Mesenchymal stem cell (in vitro differentiated cells and primary cell): ENCODE data around the gene IL1RAPL2.

Experiments
- DNase-seq: peaks from one replicate; pipeline ENCODE4 v3.0.0-alpha.2; 2013
- H2AFZ ChIP-seq: one replicate; pipeline ENCODE4 v1.6.1; 2013; ENCODE audit warnings: low read depth, mild to moderate bottlenecking, control low read depth, inconsistent platforms, low read length, moderate library complexity
- H2AK5ac ChIP-seq: 2 replicates; pipeline ENCODE4 v1.6.1; 2013; ENCODE audit warnings: low read length, moderate library complexity, mild to moderate bottlenecking, inconsistent platforms; ENCODE audit not compliant: severe bottlenecking
- H2BK120ac ChIP-seq: one replicate; pipeline ENCODE4 v1.6.1; 2013; ENCODE audit warnings: low read depth, mild to moderate bottlenecking, inconsistent platforms, low read length, moderate library complexity
- H2BK12ac ChIP-seq, 2 experiments: one replicate each; pipeline ENCODE4 v1.6.1; 2013; ENCODE audit warnings: inconsistent platforms in 2 of 2, low read length in 2 of 2, mild to moderate bottlenecking in 2 of 2, moderate library complexity in 2 of 2, control low read depth in 1 of 2
- H2BK15ac ChIP-seq: one replicate; pipeline ENCODE4 v1.6.1; 2013; ENCODE audit warnings: mild to moderate bottlenecking, low read depth, inconsistent platforms; ENCODE audit not compliant: poor library complexity, severe bottlenecking
- H2BK5ac ChIP-seq: 2 replicates; pipeline ENCODE4 v1.6.1; 2013; ENCODE audit warnings: low read depth, mild to moderate bottlenecking, low read length, control low read depth, inconsistent platforms; ENCODE audit not compliant: poor library complexity, severe bottlenecking
- H3K14ac ChIP-seq, 2 experiments: one replicate each; pipeline ENCODE4 v1.6.1; 2013; ENCODE audit warnings: inconsistent platforms in 2 of 2, low read length in 2 of 2, control low read depth in 1 of 2, mild to moderate bottlenecking in 1 of 2, moderate library complexity in 1 of 2
- H3K18ac ChIP-seq, 2 experiments: one replicate each; pipeline ENCODE4 v1.6.1; 2013; ENCODE audit warnings: inconsistent platforms in 2 of 2, low read length in 2 of 2, control low read depth in 1 of 2, low read depth in 1 of 2, mild to moderate bottlenecking in 1 of 2
- H3K23ac ChIP-seq, 2 experiments: one replicate each; pipeline ENCODE4 v1.6.1; 2013; ENCODE audit warnings: inconsistent platforms in 2 of 2, low read length in 2 of 2, mild to moderate bottlenecking in 2 of 2, moderate library complexity in 2 of 2, control low read depth in 1 of 2
- H3K27ac ChIP-seq: 2 replicates; pipeline ENCODE4 v1.5.1; 2013; ENCODE audit warnings: mild to moderate bottlenecking, moderate library complexity, low read length, control low read depth, inconsistent platforms; ENCODE audit not compliant: poor library complexity, severe bottlenecking
- H3K27me3 ChIP-seq, 2 experiments: 2 replicates each; pipeline versions ENCODE4 v1.6.1 to v1.7.0; 2013; ENCODE audit warnings: low read length in 2 of 2, mild to moderate bottlenecking in 2 of 2, moderate library complexity in 2 of 2, control low read depth in 1 of 2, inconsistent platforms in 1 of 2; ENCODE audit not compliant: control insufficient read depth in 1 of 2, insufficient read depth in 1 of 2
- H3K36me3 ChIP-seq, 2 experiments: 2 replicates each; pipeline versions ENCODE4 v1.6.1 to v1.7.0; 2013; ENCODE audit warnings: low read length in 2 of 2, control low read depth in 1 of 2, inconsistent platforms in 1 of 2, low read depth in 1 of 2, mild to moderate bottlenecking in 1 of 2; ENCODE audit not compliant: insufficient read depth in 2 of 2, control insufficient read depth in 1 of 2
- H3K4ac ChIP-seq, 2 experiments: one replicate each; pipeline ENCODE4 v1.6.1; 2013; ENCODE audit warnings: inconsistent platforms in 2 of 2, low read length in 2 of 2, mild to moderate bottlenecking in 2 of 2, moderate library complexity in 2 of 2, control low read depth in 1 of 2, low read depth in 1 of 2
- H3K4me1 ChIP-seq: 2 replicates; pipeline ENCODE4 v1.6.1; 2013; ENCODE audit warnings: low read depth, low read length, control low read depth; ENCODE audit not compliant: control insufficient read depth, insufficient read depth
- H3K4me2 ChIP-seq: 2 replicates; pipeline ENCODE4 v1.6.1; 2013; ENCODE audit warnings: low read length, mild to moderate bottlenecking, inconsistent platforms; ENCODE audit not compliant: poor library complexity, severe bottlenecking
- H3K4me3 ChIP-seq, 2 experiments: 2 replicates each; pipeline versions ENCODE4 v1.5.1 to v1.7.0; 2013; ENCODE audit warnings: low read length in 2 of 2, mild to moderate bottlenecking in 2 of 2, control low read depth in 1 of 2, low read depth in 1 of 2; ENCODE audit not compliant: insufficient read depth in 1 of 2
- H3K79me1 ChIP-seq: replicated peaks from 2 replicates; pipeline ENCODE4 v1.6.1; 2013; ENCODE audit warnings: mild to moderate bottlenecking, control low read depth, low read length, inconsistent platforms; ENCODE audit not compliant: poor library complexity, severe bottlenecking
- H3K9ac ChIP-seq: 2 replicates; pipeline ENCODE4 v1.7.0; 2013; ENCODE audit warnings: mild to moderate bottlenecking, low read length, moderate library complexity
- H3K9me3 ChIP-seq: 2 replicates; pipeline ENCODE4 v1.7.0; 2013; ENCODE audit warnings: mild to moderate bottlenecking, low read length; ENCODE audit not compliant: control insufficient read depth
- H4K8ac ChIP-seq: one replicate; pipeline ENCODE4 v1.6.1; 2013; ENCODE audit warnings: inconsistent platforms, mild to moderate bottlenecking, low read length, moderate library complexity
- H4K91ac ChIP-seq: one replicate; pipeline ENCODE4 v1.6.1; 2013; ENCODE audit warnings: mild to moderate bottlenecking, low read length, inconsistent platforms
- WGBS: methylation state at CpG from one replicate; pipeline ENCODE4 v1.1.7; 2013; ENCODE audit warnings: mixed read lengths; 5-methylcytosine and 5-hydroxymethylcytosine counted together

IL1RAPL2 gene

GRCh38 chrX:105168577-105168976 is 602.6 kb downstream of the IL1RAPL2 start:
- Histone ChIP-seq H3K4me2 (no peak overlapping the region), H3K4me3 (no peak overlapping the region)
- WGBS: 17% methylated on average over 1 of the region's 2 CpGs

GRCh38 chrX:105173071-105173470 is 607.1 kb downstream of the IL1RAPL2 start:
- Histone ChIP-seq H3K4me1 (no peaks in the 10 kb centered on the region), H2AK5ac (no peak overlapping the region), H2BK5ac (no peak overlapping the region), H3K4ac (no peak overlapping the region), H2BK120ac (no peak overlapping the region), H3K79me1 (no peaks in the 10 kb centered on the region), H3K4me2 (no peak overlapping the region), H3K27me3 (no peaks in the 10 kb centered on the region), H3K4me3 (no peak overlapping the region), H3K9me3 (no peaks in the 10 kb centered on the region), H3K14ac (no peak overlapping the region), H4K91ac (no peak overlapping the region), H3K36me3 (no peaks in the 10 kb centered on the region), H4K8ac (no peak overlapping the region), H3K27ac (no peak overlapping the region), H2BK12ac (no peak overlapping the region), H2AFZ (no peak overlapping the region), H3K23ac (no peak overlapping the region), H3K18ac (no peak overlapping the region), H2BK15ac (no peak overlapping the region), H3K9ac (no peak overlapping the region)
- 96% methylated on average over 4 of the region's 4 CpGs for WGBS
- no peak for DNase-seq

More at GRCh38 chrX:105168577-105168976, 602.6 kb downstream of the IL1RAPL2 start:
- no peak for DNase-seq
- H3K9me3 ChIP-seq: no peaks in the 10 kb centered on the region
- peaks cover 0 to 3% of the 10 kb centered on the region in 2 experiments for H3K27me3 ChIP-seq
- H2AFZ ChIP-seq: no peak overlapping the region
- H3K14ac ChIP-seq: no peak overlapping the region
- no peaks in the 10 kb centered on the region for H3K4me1 ChIP-seq
- no peak overlapping the region for H2BK15ac ChIP-seq
- H4K91ac ChIP-seq: no peak overlapping the region
- H2BK5ac ChIP-seq: no peak overlapping the region
- H2BK120ac ChIP-seq: no peak overlapping the region
- H3K18ac ChIP-seq: no peak overlapping the region
- H2BK12ac ChIP-seq: no peak overlapping the region
- H3K27ac ChIP-seq: no peak overlapping the region
- H3K9ac ChIP-seq: no peak overlapping the region
- H3K79me1 ChIP-seq: no peaks in the 10 kb centered on the region
- no peaks in the 10 kb centered on the region for H3K36me3 ChIP-seq
- no peak overlapping the region for H2AK5ac ChIP-seq
- H3K23ac ChIP-seq: no peak overlapping the region
- no peak overlapping the region for H4K8ac ChIP-seq
- H3K4ac ChIP-seq: no peak overlapping the region

GRCh38 chrX:105179644-105180043 is 613.6 kb downstream of the IL1RAPL2 start:
- no peak overlapping the region for H3K23ac ChIP-seq
- no peak overlapping the region for H2AFZ ChIP-seq
- H3K14ac ChIP-seq: no peak overlapping the region
- H3K4ac ChIP-seq: no peak overlapping the region
- no peak overlapping the region for H2AK5ac ChIP-seq
- H3K4me2 ChIP-seq: no peak overlapping the region
- no peak overlapping the region for H2BK12ac ChIP-seq
- H2BK5ac ChIP-seq: no peak overlapping the region
- no peaks in the 10 kb centered on the region for H3K4me1 ChIP-seq
- no peak overlapping the region for H3K9ac ChIP-seq
- WGBS: no CpG with 5 or more reads among the region's 3 CpGs
- H4K91ac ChIP-seq: no peak overlapping the region
- DNase-seq: no peak
- no peak overlapping the region for H2BK120ac ChIP-seq
- no peaks in the 10 kb centered on the region for H3K27me3 ChIP-seq
- H3K36me3 ChIP-seq: no peaks in the 10 kb centered on the region
- H3K18ac ChIP-seq: no peak overlapping the region
- H2BK15ac ChIP-seq: no peak overlapping the region
- no peak overlapping the region for H3K4me3 ChIP-seq
- peaks cover 5% of the 10 kb centered on the region for H3K9me3 ChIP-seq
- H3K27ac ChIP-seq: no peak overlapping the region
- no peak overlapping the region for H4K8ac ChIP-seq
- no peaks in the 10 kb centered on the region for H3K79me1 ChIP-seq

- H3K4ac ChIP-seq: no peak overlapping the region
- no peak for DNase-seq
- H2AK5ac ChIP-seq: no peak overlapping the region
- H3K27ac ChIP-seq: no peak overlapping the region
- no peak overlapping the region for H3K14ac ChIP-seq
- no peak overlapping the region for H3K9ac ChIP-seq
- peaks cover 0 to 23% of the 10 kb centered on the region in 2 experiments for H3K27me3 ChIP-seq
- no peak overlapping the region for H2BK120ac ChIP-seq
- no peak overlapping the region for H4K91ac ChIP-seq
- no peaks in the 10 kb centered on the region for H3K79me1 ChIP-seq
- H2BK12ac ChIP-seq: no peak overlapping the region
- H4K8ac ChIP-seq: no peak overlapping the region
- H2BK5ac ChIP-seq: no peak overlapping the region
- H3K36me3 ChIP-seq: no peaks in the 10 kb centered on the region
- no peak overlapping the region for H3K4me3 ChIP-seq
- H3K9me3 ChIP-seq: no peaks in the 10 kb centered on the region
- H3K4me2 ChIP-seq: no peak overlapping the region
- WGBS: 86% methylated on average over 5 of the region's 8 CpGs
- H3K23ac ChIP-seq: no peak overlapping the region
- H2BK15ac ChIP-seq: no peak overlapping the region
- no peaks in the 10 kb centered on the region for H3K4me1 ChIP-seq
- no peak overlapping the region for H3K18ac ChIP-seq
- no peak overlapping the region for H2AFZ ChIP-seq
Observed at GRCh38 chrX:105189093-105189492, 623.1 kb downstream of the IL1RAPL2 start.
